ENCODE measurements around the gene ZNF77. TPM values are rescaled to one million over a fixed set of nuclear protein-coding genes. Genes with fewer than 3 reads are reported as not detected.
A peak's percentile ranks its signal among the peaks of the same experiment; 100 is the strongest.

ZNF77 gene
- total RNA-seq, 1 experiment from 2014 or later = 5.9 TPM

GRCh38 chr19:2945575-2946184 is 909 bp upstream of the ZNF77 start:
- ChIA-PET CTCF (no interaction called here), RAD21 (ENCODE audit: low non-redundant PET in 1 of 2, low total read pairs in 2 of 2, uncharacterized antibody in 2 of 2, unreplicated experiment in 2 of 2) (no interaction called here), POLR2A (no interaction called here)
- no peaks in the 10 kb centered on the region for H3K9me2 ChIP-seq (ENCODE audit: insufficient read depth)
- H3K27me3 ChIP-seq (ENCODE audit: insufficient read depth, low read length) = no peaks in the 10 kb centered on the region
- peak overlapping the region; percentile 85 to 95 for H3K4me3 ChIP-seq (replicated peaks in 1 of 2; ENCODE audit: low read depth in 1 of 2, low read length in 2 of 2)
- no peak for ATAC-seq
- peaks cover 6 to 26% of the 10 kb centered on the region in 2 experiments; a peak in 3 of 4 replicates for H3K4me1 ChIP-seq (ENCODE audit: control insufficient read depth in 1 of 2, insufficient read depth in 2 of 2, low read length in 2 of 2)
- H3K4me2 ChIP-seq (ENCODE audit: low read length) = peak overlapping the region; percentile 95
- H3K9ac ChIP-seq (ENCODE audit: low read length) = peak overlapping the region; percentile 86
- no peaks in the 10 kb centered on the region for H3K36me3 ChIP-seq (ENCODE audit: control insufficient read depth in 1 of 2, insufficient read depth in 2 of 2, low read length in 2 of 2)
- H3K79me2 ChIP-seq (ENCODE audit: insufficient read depth, low read length) = peaks cover 40% of the 10 kb centered on the region
- DNase-seq (ENCODE audit: low read depth, low spot score) = no peak
- no peak for TF ChIP-seq REST (IDR thresholded peaks at IDR 0.05; ENCODE audit: low read depth)
- peak; percentile 27; the same call in 1 of the 2 replicates for TF ChIP-seq POLR2AphosphoS5 (IDR thresholded peaks at IDR 0.05; ENCODE audit: low read depth, low read length)
- TF ChIP-seq ZBTB33 (IDR thresholded peaks at IDR 0.05; ENCODE audit: extremely low read depth, insufficient replicate concordance, low read length) = no peak
- TF ChIP-seq MAX (IDR thresholded peaks at IDR 0.05) = no peak
- TF ChIP-seq FOSL1 (IDR thresholded peaks at IDR 0.05; ENCODE audit: low read depth) = no peak
- H3K9me3 ChIP-seq (ENCODE audit: control insufficient read depth in 1 of 2, insufficient read depth in 1 of 2, low read depth in 1 of 2, low read length in 2 of 2) = no peaks in the 10 kb centered on the region
- H2AFZ ChIP-seq (ENCODE audit: low read depth, low read length, poor library complexity, severe bottlenecking) = peak overlapping the region; percentile 57
- no peaks in the 10 kb centered on the region for H4K20me1 ChIP-seq (ENCODE audit: insufficient read depth)
- H3K27ac ChIP-seq (ENCODE audit: low read depth, low read length) = peak overlapping the region; percentile 86
- intact Hi-C loops (cut with micrococcal nuclease) = no loop called here
- TSS peak; percentile 89 for BruUV-seq (replicated peaks)

All from HCT116 (cell line).